Smooth muscle cell (in vitro differentiated cells): ENCODE data around the gene CHPF. TPM values are rescaled to one million over a fixed set of nuclear protein-coding genes. Genes with fewer than 3 reads are reported as not detected.

Source experiments
- DNase-seq: peaks from one replicate; lab custom pipeline; 2025; ENCODE audit not compliant: unreplicated experiment; lab: John Stamatoyannopoulos, UW
- H2AFZ ChIP-seq: fragments of 200-600 bp; sonication (generic); 2 replicates; pipeline ENCODE4 v1.6.0; 2016; ENCODE audit warnings: antibody characterized with exemption, low read depth, mild to moderate bottlenecking
- H3F3A ChIP-seq: fragments of 200-600 bp; sonication (generic); 2 replicates; pipeline ENCODE4 v1.6.0; 2017; ENCODE audit warnings: antibody characterized with exemption, low read depth
- H3K27ac ChIP-seq: fragments of 200-600 bp; sonication (generic); 2 replicates; pipeline ENCODE4 v1.5.1; 2016; ENCODE audit warnings: low read depth, mild to moderate bottlenecking
- H3K27me3 ChIP-seq: fragments of 200-600 bp; sonication (generic); 2 replicates; pipeline ENCODE4 v1.6.1; 2016; ENCODE audit warnings: low read depth, mild to moderate bottlenecking
- H3K36me3 ChIP-seq: fragments of 200-600 bp; sonication (generic); 2 replicates; pipeline ENCODE4 v1.5.1; 2016; ENCODE audit warnings: low read depth
- H3K4me1 ChIP-seq: fragments of 200-600 bp; sonication (generic); 2 replicates; pipeline ENCODE4 v1.5.1; 2016; ENCODE audit warnings: low read depth
- H3K4me2 ChIP-seq: fragments of 200-600 bp; sonication (generic); 2 replicates; pipeline ENCODE4 v1.6.0; 2016; ENCODE audit warnings: mild to moderate bottlenecking
- H3K4me3 ChIP-seq: fragments of 200-600 bp; sonication (generic); 2 replicates; pipeline ENCODE4 v1.5.1; 2016; ENCODE audit warnings: mild to moderate bottlenecking
- H3K79me2 ChIP-seq: fragments of 200-600 bp; sonication (generic); 2 replicates; pipeline ENCODE4 v1.6.0; 2016; ENCODE audit warnings: low read depth, mild to moderate bottlenecking
- H3K9ac ChIP-seq: fragments of 200-600 bp; sonication (generic); 2 replicates; pipeline ENCODE4 v1.6.0; 2016; ENCODE audit warnings: low read depth
- H3K9me3 ChIP-seq: fragments of 200-600 bp; sonication (generic); replicated peaks from 2 replicates; pipeline ENCODE4 v1.5.1; 2016; ENCODE audit warnings: low read depth
- H4K20me1 ChIP-seq: fragments of 200-600 bp; sonication (generic); 2 replicates; pipeline ENCODE4 v1.6.0; 2016; ENCODE audit warnings: low read depth
- CTCF ChIP-seq: fragments of 200-600 bp; sonication (generic); IDR thresholded peaks from 2 replicates; pipeline ENCODE4 v1.5.1; 2017; ENCODE audit warnings: borderline replicate concordance, mild to moderate bottlenecking, antibody characterized with exemption; ENCODE audit not compliant: insufficient read depth, poor library complexity, severe bottlenecking
- WGBS: methylation state at CpG from one replicate; pipeline ENCODE4 v1.1.7; 2016; ENCODE audit warnings: low lambda C conversion rate; 5-methylcytosine and 5-hydroxymethylcytosine counted together
- polyA plus RNA-seq: library from polyadenylated mRNA; unstranded; fragments of >200 nt; fragmentation: Nextera tagmentation; extraction: Ambion mirVana; gene quantifications from 2 replicates; pipeline ENCODE4 v1.2.1, GENCODE V29; 2016
- total RNA-seq: library from RNA; depleted of rRNA; stranded (reverse); fragments of >200 nt; gene quantifications from 2 replicates; pipeline ENCODE4 v1.2.3, GENCODE V29; 2014

Gene CHPF
- total and polyA plus RNA-seq, 2 experiments from 2014 or later, result 141 to 344 TPM

GRCh38 chr2:219591091-219591490, 47.5 kb upstream of the CHPF start:
- H4K20me1 ChIP-seq, result no peaks in the 10 kb centered on the region
- no peaks in the 10 kb centered on the region for H3K36me3 ChIP-seq
- H3K9me3 ChIP-seq, result no peaks in the 10 kb centered on the region
- no peak for TF ChIP-seq CTCF
- DNase-seq, result no peak
- no peak overlapping the region for H3K9ac ChIP-seq
- H3K27me3 ChIP-seq, result no peaks in the 10 kb centered on the region
- H3K79me2 ChIP-seq, result no peaks in the 10 kb centered on the region
- no peak overlapping the region for H3K4me2 ChIP-seq
- WGBS, result 64% methylated on average over 4 of the region's 4 CpGs
- no peak overlapping the region for H3K27ac ChIP-seq
- no peak overlapping the region for H3K4me3 ChIP-seq
- H2AFZ ChIP-seq, result no peak overlapping the region
- peaks cover 9% of the 10 kb centered on the region for H3F3A ChIP-seq
- no peaks in the 10 kb centered on the region for H3K4me1 ChIP-seq

- Histone ChIP-seq H3K36me3 (no peaks in the 10 kb centered on the region), H3F3A (no peaks in the 10 kb centered on the region), H3K27ac (no peak overlapping the region), H3K79me2 (no peaks in the 10 kb centered on the region), H2AFZ (no peak overlapping the region), H3K9ac (no peak overlapping the region), H3K4me3 (no peak overlapping the region), H3K9me3 (no peaks in the 10 kb centered on the region), H3K27me3 (no peaks in the 10 kb centered on the region), H4K20me1 (no peaks in the 10 kb centered on the region), H3K4me2 (no peak overlapping the region), H3K4me1 (peaks cover 22% of the 10 kb centered on the region)
- no peak for DNase-seq
- 91% methylated on average over 2 of the region's 2 CpGs for WGBS
- TF ChIP-seq CTCF, result no peak
These were observed 37.7 kb upstream of the CHPF start for GRCh38 chr2:219581346-219581745.

- no peak for DNase-seq
- WGBS, result 66% methylated on average over 8 of the region's 8 CpGs
- Histone ChIP-seq H3K27ac (peak overlapping the region; percentile 1), H3K9me3 (no peaks in the 10 kb centered on the region), H3K4me1 (peaks cover 22% of the 10 kb centered on the region), H3K9ac (no peak overlapping the region), H3K27me3 (no peaks in the 10 kb centered on the region), H3K4me3 (no peak overlapping the region), H3K36me3 (no peaks in the 10 kb centered on the region), H3K79me2 (no peaks in the 10 kb centered on the region), H3F3A (no peaks in the 10 kb centered on the region), H2AFZ (peak overlapping the region; percentile 5), H3K4me2 (no peak overlapping the region), H4K20me1 (no peaks in the 10 kb centered on the region)
- TF ChIP-seq CTCF, result no peak
These were observed 35.4 kb upstream of the CHPF start for GRCh38 chr2:219578811-219579613.
